Activated naive CD8-positive, alpha-beta T cell treated with anti-CD3 and anti-CD28 coated beads, Interleukin-2, amount 50 U/mL, for 24 hours (primary cell): ENCODE measurements around the gene SDCBP2.

Experiments used
- ATAC-seq: fragments of 150-1000 bp; cut with Tn5 transposase; one replicate; pipeline ENCODE4 v1.10.0; 2021
- DNase-seq: peaks from one replicate; pipeline ENCODE4 v3.0.0; 2021
- H3K27ac Mint-ChIP-seq: one replicate; pipeline ENCODE4 v1.8.0; 2021; ENCODE audit warnings: mild to moderate bottlenecking, mixed read lengths
- H3K27me3 Mint-ChIP-seq: one replicate; pipeline ENCODE4 v1.8.0; 2021; ENCODE audit warnings: mixed read lengths
- H3K36me3 Mint-ChIP-seq: one replicate; pipeline ENCODE4 v1.8.0; 2021; ENCODE audit warnings: low read depth, mixed read lengths
- H3K4me1 Mint-ChIP-seq: one replicate; pipeline ENCODE4 v1.8.0; 2021; ENCODE audit warnings: mixed read lengths
- H3K4me3 Mint-ChIP-seq: one replicate; pipeline ENCODE4 v1.8.0; 2021; ENCODE audit warnings: mild to moderate bottlenecking, moderate library complexity, mixed read lengths
- H3K9me3 Mint-ChIP-seq: one replicate; pipeline ENCODE4 v1.8.0; 2021; ENCODE audit warnings: mixed read lengths

SDCBP2 gene

DNA sequence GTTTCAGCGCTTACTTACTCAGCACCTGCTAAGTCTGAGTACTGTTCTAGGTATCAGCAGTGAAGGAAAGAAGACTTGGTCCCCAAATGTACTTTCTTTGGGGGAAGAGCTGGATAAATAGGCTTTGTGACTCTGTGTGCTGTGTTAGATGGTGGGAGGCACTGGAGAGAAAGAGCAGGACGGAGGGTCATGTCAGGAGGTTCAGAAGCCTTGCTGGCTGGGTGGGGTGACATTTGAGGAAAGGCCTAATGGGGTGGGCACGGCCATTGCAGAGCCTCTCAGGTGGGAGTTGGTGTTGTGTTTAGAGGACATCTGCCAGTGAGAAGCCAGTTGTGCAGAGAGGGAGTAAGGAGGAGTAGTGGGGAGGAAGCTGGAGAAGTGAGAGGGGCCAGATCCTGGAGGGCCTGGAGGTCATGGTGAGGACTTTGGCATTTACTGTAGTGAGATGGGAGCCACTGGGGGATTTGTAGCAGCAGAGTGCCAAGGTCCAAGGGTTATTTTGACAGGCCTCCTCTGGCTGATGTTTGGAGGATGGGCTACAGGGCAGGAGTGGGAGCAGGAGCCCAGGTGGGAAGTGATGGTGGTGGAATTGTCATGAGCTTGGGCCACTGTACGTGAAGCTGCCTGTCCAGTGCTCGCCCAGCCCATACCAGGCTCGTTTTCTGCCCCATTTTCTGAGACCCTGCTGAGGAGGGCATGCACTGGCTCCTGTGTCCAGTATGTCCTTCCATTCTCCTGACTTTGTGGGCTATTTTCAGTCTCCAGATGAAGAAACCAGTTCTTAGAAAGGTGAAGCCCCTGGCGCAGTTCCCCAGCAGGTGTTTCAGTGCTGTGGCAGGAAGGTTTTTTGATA is 886 bp downstream of the SDCBP2 start:
- Mint-ChIP-seq H3K27me3 (no peaks in the 10 kb centered on the region), H3K27ac (no peak overlapping the region), H3K9me3 (no peaks in the 10 kb centered on the region), H3K4me1 (peaks cover 42% of the 10 kb centered on the region), H3K4me3 (no peak overlapping the region), H3K36me3 (peaks cover 18% of the 10 kb centered on the region)
- no peak for DNase-seq
- ATAC-seq: no peak

DNA sequence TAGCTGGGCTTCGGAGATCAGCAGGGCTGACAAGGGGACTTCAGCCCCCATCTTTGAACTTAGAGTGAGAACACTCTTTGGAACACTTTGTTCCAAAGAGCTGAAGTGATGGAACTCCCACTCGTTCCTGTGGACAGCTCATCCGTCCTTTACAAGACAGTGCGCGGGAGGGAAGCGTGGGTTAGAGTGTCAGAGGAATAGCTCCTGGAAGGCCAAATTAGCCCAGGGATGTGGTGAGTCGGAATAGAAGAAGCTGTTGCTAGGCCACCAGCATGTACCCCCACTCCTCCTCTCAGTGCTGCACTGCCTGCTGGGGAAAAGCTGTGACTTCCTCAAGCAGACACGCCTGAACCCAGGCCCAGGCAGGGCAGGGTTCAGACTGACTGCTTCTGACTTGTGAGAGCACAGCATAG is 1.7 kb downstream of the SDCBP2 start:
- Mint-ChIP-seq H3K27me3 (no peaks in the 10 kb centered on the region), H3K9me3 (no peaks in the 10 kb centered on the region), H3K27ac (no peak overlapping the region), H3K4me3 (no peak overlapping the region), H3K36me3 (peaks cover 14% of the 10 kb centered on the region), H3K4me1 (peaks cover 37% of the 10 kb centered on the region)
- ATAC-seq (peak; percentile 6), DNase-seq (no peak)

GRCh38 chr20:1326031-1326930 is 2.7 kb downstream of the SDCBP2 start:
- no peak overlapping the region for H3K27ac Mint-ChIP-seq
- peak; percentile 21 for ATAC-seq
- H3K4me3 Mint-ChIP-seq: no peak overlapping the region
- peaks cover 7% of the 10 kb centered on the region for H3K36me3 Mint-ChIP-seq
- H3K4me1 Mint-ChIP-seq: peaks cover 33% of the 10 kb centered on the region
- no peaks in the 10 kb centered on the region for H3K9me3 Mint-ChIP-seq
- DNase-seq: no peak
- no peaks in the 10 kb centered on the region for H3K27me3 Mint-ChIP-seq

DNA sequence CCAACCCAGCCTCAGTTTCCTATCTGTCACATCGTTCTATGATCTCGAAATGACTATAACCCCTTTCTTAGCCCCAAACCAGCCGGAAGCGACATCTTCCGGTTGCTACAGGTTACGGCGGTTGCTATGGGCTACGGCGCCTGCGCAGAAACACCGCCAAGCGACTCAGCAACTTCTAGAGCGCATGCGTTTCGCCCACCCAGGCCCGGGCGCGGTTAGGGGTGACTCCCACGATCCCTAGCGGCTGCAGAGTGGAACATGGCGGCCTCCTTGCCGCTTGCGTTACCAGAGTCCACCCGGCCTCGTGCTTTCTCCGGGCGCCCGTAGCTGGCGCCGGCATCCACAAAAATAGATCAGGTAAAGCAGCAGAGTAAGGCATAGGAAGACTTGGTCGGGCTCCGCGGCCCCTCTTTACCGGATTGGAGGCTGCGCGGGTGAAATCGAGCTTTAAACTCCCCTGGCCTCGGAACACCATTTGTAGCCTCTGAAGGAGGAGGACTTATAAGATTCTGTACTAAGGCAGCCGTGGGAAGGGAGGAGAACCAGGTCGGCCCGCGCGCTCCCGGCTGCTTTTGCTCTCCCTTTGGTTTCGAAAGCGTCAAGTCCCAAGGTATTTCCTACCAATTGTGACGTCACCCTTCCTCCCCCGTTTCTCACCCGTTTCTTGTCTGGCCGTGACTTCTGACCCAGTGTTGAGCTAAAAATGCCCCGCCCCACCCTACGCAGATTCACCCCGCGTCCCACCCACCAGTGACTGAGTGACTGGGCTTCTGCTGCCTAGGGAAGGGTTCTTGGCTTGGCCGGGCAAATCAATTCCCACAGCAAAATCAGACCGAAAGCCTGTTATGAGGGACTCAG is 3.5 kb downstream of the SDCBP2 start:
- Mint-ChIP-seq H3K36me3 (peaks cover 4% of the 10 kb centered on the region), H3K27ac (no peak overlapping the region), H3K9me3 (no peaks in the 10 kb centered on the region), H3K4me1 (peaks cover 27% of the 10 kb centered on the region), H3K27me3 (no peaks in the 10 kb centered on the region), H3K4me3 (no peak overlapping the region)
- DNase-seq (peak; percentile 99), ATAC-seq (peak; percentile 75)

DNA sequence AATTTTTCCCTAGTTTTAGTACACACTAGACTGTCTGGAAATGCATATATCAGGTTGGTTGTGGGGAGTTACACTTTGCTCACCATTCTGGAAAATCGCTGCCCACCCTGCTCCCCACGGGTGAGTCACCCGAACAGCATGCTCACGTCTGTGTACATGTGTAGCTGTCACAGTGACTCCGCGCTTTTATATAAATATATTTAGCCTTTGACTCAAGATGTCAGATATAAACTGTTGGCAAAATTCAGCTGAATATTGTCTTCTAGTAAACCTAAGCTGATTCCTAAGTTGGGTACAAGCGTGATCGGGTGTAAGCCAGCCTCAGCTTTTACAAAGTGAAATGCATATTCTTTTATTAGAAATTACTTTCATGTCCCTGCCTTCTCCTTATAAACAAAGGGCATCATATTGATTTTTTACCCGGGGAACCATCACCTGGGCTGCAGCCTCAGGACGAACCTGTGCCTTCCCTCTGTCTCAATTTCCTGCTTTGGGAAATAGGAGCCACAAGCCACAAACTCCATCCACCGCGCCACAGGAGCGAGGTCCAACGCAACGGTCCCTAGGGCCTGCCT is 4.3 kb downstream of the SDCBP2 start:
- Mint-ChIP-seq H3K27me3 (no peaks in the 10 kb centered on the region), H3K27ac (no peak overlapping the region), H3K9me3 (no peaks in the 10 kb centered on the region), H3K36me3 (peaks cover 3% of the 10 kb centered on the region), H3K4me1 (peaks cover 19% of the 10 kb centered on the region), H3K4me3 (no peak overlapping the region)
- peak; percentile 34 for ATAC-seq
- peak; percentile 44 for DNase-seq

- DNase-seq (no peak), ATAC-seq (no peak)
- no peaks in the 10 kb centered on the region for H3K9me3 Mint-ChIP-seq
- H3K36me3 Mint-ChIP-seq: no peaks in the 10 kb centered on the region
- H3K27ac Mint-ChIP-seq: no peak overlapping the region
- H3K4me1 Mint-ChIP-seq: peaks cover 13% of the 10 kb centered on the region
- no peak overlapping the region for H3K4me3 Mint-ChIP-seq
- no peaks in the 10 kb centered on the region for H3K27me3 Mint-ChIP-seq
Measured at GRCh38 chr20:1323830-1324597, 4.9 kb downstream of the SDCBP2 start.

DNA sequence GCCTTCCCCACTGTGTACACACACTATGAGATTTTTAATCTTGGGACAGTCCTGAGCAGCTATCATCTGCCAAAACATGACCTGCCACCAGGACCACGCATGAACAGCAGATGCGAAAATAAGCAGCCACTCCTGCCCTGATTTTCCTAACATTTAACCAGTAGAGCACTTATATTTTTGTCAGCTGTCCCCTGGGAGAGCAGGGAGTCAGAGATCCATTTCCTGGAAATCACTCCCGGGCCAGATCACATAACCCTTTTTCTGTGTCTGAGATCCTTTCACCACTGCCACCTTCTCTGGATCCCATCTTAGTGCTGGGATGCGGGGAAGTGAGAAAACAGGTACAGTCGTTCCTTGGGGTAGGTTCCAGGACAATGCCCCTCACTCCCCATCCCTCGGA is 5.7 kb downstream of the SDCBP2 start:
- Mint-ChIP-seq H3K36me3 (no peaks in the 10 kb centered on the region), H3K4me1 (peaks cover 7% of the 10 kb centered on the region), H3K27me3 (no peaks in the 10 kb centered on the region), H3K27ac (peak overlapping the region; percentile 17), H3K4me3 (no peak overlapping the region), H3K9me3 (no peaks in the 10 kb centered on the region)
- no peak for ATAC-seq
- DNase-seq: no peak

- Mint-ChIP-seq H3K27me3 (no peaks in the 10 kb centered on the region), H3K9me3 (no peaks in the 10 kb centered on the region), H3K36me3 (no peaks in the 10 kb centered on the region), H3K27ac (peak overlapping the region; percentile 17), H3K4me1 (peaks cover 13% of the 10 kb centered on the region), H3K4me3 (no peak overlapping the region)
- DNase-seq (no peak), ATAC-seq (no peak)
Measured at GRCh38 chr20:1322511-1323245, 6.3 kb downstream of the SDCBP2 start.

- H3K27me3 Mint-ChIP-seq: no peaks in the 10 kb centered on the region
- no peak overlapping the region for H3K4me3 Mint-ChIP-seq
- ATAC-seq: no peak
- DNase-seq: no peak
- H3K27ac Mint-ChIP-seq: no peak overlapping the region
- H3K4me1 Mint-ChIP-seq: peaks cover 15% of the 10 kb centered on the region
- H3K9me3 Mint-ChIP-seq: no peaks in the 10 kb centered on the region
- H3K36me3 Mint-ChIP-seq: no peaks in the 10 kb centered on the region
Measured at GRCh38 chr20:1321654-1321939, 7.3 kb downstream of the SDCBP2 start.

GRCh38 chr20:1320902-1321653 is 7.9 kb downstream of the SDCBP2 start:
- peaks cover 15% of the 10 kb centered on the region for H3K4me1 Mint-ChIP-seq
- H3K27ac Mint-ChIP-seq: no peak overlapping the region
- no peaks in the 10 kb centered on the region for H3K9me3 Mint-ChIP-seq
- no peak overlapping the region for H3K4me3 Mint-ChIP-seq
- DNase-seq (no peak), ATAC-seq (no peak)
- no peaks in the 10 kb centered on the region for H3K27me3 Mint-ChIP-seq
- no peaks in the 10 kb centered on the region for H3K36me3 Mint-ChIP-seq

GRCh38 chr20:1320016-1320415 is 8.9 kb downstream of the SDCBP2 start:
- no peaks in the 10 kb centered on the region for H3K27me3 Mint-ChIP-seq
- H3K4me1 Mint-ChIP-seq: peaks cover 15% of the 10 kb centered on the region
- H3K9me3 Mint-ChIP-seq: no peaks in the 10 kb centered on the region
- H3K27ac Mint-ChIP-seq: no peak overlapping the region
- no peak overlapping the region for H3K4me3 Mint-ChIP-seq
- no peaks in the 10 kb centered on the region for H3K36me3 Mint-ChIP-seq
- ATAC-seq (no peak), DNase-seq (no peak)

GRCh38 chr20:1319462-1319861 is 9.5 kb downstream of the SDCBP2 start:
- no peak for ATAC-seq
- H3K4me3 Mint-ChIP-seq: no peak overlapping the region
- H3K36me3 Mint-ChIP-seq: no peaks in the 10 kb centered on the region
- peaks cover 15% of the 10 kb centered on the region for H3K4me1 Mint-ChIP-seq
- no peaks in the 10 kb centered on the region for H3K27me3 Mint-ChIP-seq
- H3K27ac Mint-ChIP-seq: no peak overlapping the region
- H3K9me3 Mint-ChIP-seq: no peaks in the 10 kb centered on the region
- DNase-seq: no peak

GRCh38 chr20:1319051-1319450 is 9.9 kb downstream of the SDCBP2 start:
- DNase-seq (no peak), ATAC-seq (no peak)
- Mint-ChIP-seq H3K4me1 (peaks cover 15% of the 10 kb centered on the region), H3K36me3 (no peaks in the 10 kb centered on the region), H3K9me3 (no peaks in the 10 kb centered on the region), H3K4me3 (no peak overlapping the region), H3K27me3 (no peaks in the 10 kb centered on the region), H3K27ac (no peak overlapping the region)
